Activated CD8-positive, alpha-beta T cell treated with anti-CD3 and anti-CD28 coated beads for 36 hours (primary cell): ENCODE measurements around the gene SLFN12L. TPM values are rescaled to one million over a fixed set of nuclear protein-coding genes. Genes with fewer than 3 reads are reported as not detected.

Experiments used
- ATAC-seq: fragments of 200-7000 bp; cut with Tn5 transposase; one replicate; pipeline ENCODE4 v1.10.0; 2021; ENCODE audit warnings: mild to moderate bottlenecking, moderate library complexity
- CTCF ChIA-PET: fragments of 350-600 bp; sonication (Branson Sonifier 250); formaldehyde crosslinking; loops from one replicate; lab custom pipeline; 2021; ENCODE audit warnings: antibody characterized with exemption; lab: Charles Lee
- POLR2A ChIA-PET: fragments of 350-600 bp; sonication (Branson Sonifier 250); formaldehyde crosslinking; loops from one replicate; lab custom pipeline; 2021; ENCODE audit warnings: antibody characterized with exemption; lab: Charles Lee
- DNase-seq: peaks from one replicate; pipeline ENCODE4 v3.0.0-alpha.2; 2020
- H3K27ac Mint-ChIP-seq: one replicate; pipeline ENCODE4 v1.8.0; 2021; ENCODE audit warnings: mild to moderate bottlenecking, mixed read lengths
- H3K27me3 Mint-ChIP-seq: one replicate; pipeline ENCODE4 v1.8.0; 2021; ENCODE audit warnings: mixed read lengths
- H3K36me3 Mint-ChIP-seq: one replicate; pipeline ENCODE4 v1.8.0; 2021; ENCODE audit warnings: low read depth, mixed read lengths
- H3K4me1 Mint-ChIP-seq: one replicate; pipeline ENCODE4 v1.8.0; 2021; ENCODE audit warnings: low read depth, mixed read lengths
- H3K4me3 Mint-ChIP-seq: one replicate; pipeline ENCODE4 v1.8.0; 2021; ENCODE audit warnings: mild to moderate bottlenecking, moderate library complexity, mixed read lengths
- H3K9me3 Mint-ChIP-seq: one replicate; pipeline ENCODE4 v1.8.0; 2021; ENCODE audit warnings: mixed read lengths
- CTCF ChIP-seq: fragments of 200-600 bp; IDR thresholded peaks from one replicate; pipeline ENCODE4 v1.8.0; 2022; ENCODE audit warnings: antibody characterized with exemption, mild to moderate bottlenecking
- intact Hi-C: fragments of 100-400 bp; cut with micrococcal nuclease; formaldehyde crosslinking; loops from one replicate; pipeline ENCODE4 v1.10.0; 2022
- total RNA-seq, 2 experiments: library from RNA; stranded (reverse); gene quantifications; one replicate each; pipeline ENCODE4 v1.2.3, GENCODE V29; 2021

SLFN12L gene
- total RNA-seq, 2 experiments from 2014 or later: 41.7 to 42.5 TPM

- peaks cover 5% of the 10 kb centered on the region for H3K36me3 Mint-ChIP-seq
- TF ChIP-seq CTCF: no peak
- intact Hi-C loops: no loop called here
- no peaks in the 10 kb centered on the region for H3K27me3 Mint-ChIP-seq
- CTCF ChIA-PET: interaction anchor here (1.0 to 1.6 kb wide), 3 partner anchors 10 to 115 kb away, joined by 3 to 5 read pairs (median 5); no protein-coding TSS in a partner anchor
- peak overlapping the region; percentile 28 for H3K27ac Mint-ChIP-seq
- ATAC-seq: no peak
- H3K4me1 Mint-ChIP-seq: peaks cover 36% of the 10 kb centered on the region
- H3K4me3 Mint-ChIP-seq: no peak overlapping the region
- POLR2A ChIA-PET: interaction anchor here (0.8 to 1.0 kb wide), 2 partner anchors 65 to 109 kb away, joined by 3 to 4 read pairs; partner anchors contain the start of gene SLFN12L
- no peak for DNase-seq
- H3K9me3 Mint-ChIP-seq: no peaks in the 10 kb centered on the region
Measured at GRCh38 chr17:35428229-35428628, 109.2 kb downstream of the SLFN12L start.

GRCh38 chr17:35423761-35424160 is 113.7 kb downstream of the SLFN12L start:
- Mint-ChIP-seq H3K36me3 (peaks cover 5% of the 10 kb centered on the region), H3K4me1 (peaks cover 13% of the 10 kb centered on the region), H3K4me3 (no peak overlapping the region), H3K27me3 (no peaks in the 10 kb centered on the region), H3K9me3 (no peaks in the 10 kb centered on the region), H3K27ac (no peak overlapping the region)
- no peak for TF ChIP-seq CTCF
- ATAC-seq (no peak), DNase-seq (no peak)
- ChIA-PET CTCF (no interaction called here), POLR2A (interaction anchor here (0.6 to 1.4 kb wide), 2 partner anchors 51 to 228 kb away, joined by 3 to 4 read pairs; partner anchors contain the start of gene SLFN11)
- intact Hi-C loops: no loop called here

Other genes with a start within 250 kb of the SLFN12L start
- 100 to 1,000 TPM in 1 of 2 experiments, 10 to 100 TPM in 1; 95.8 to 106 TPM for gene SLFN11, start 164.1 kb downstream of the SLFN12L start, total RNA-seq
- 1 to 10 TPM; 5.1 to 6.3 TPM for gene SLFN12, start 105.2 kb downstream of the SLFN12L start, total RNA-seq
- 10 to 100 TPM; 39.9 to 41.8 TPM for gene SLFN13, start 88.9 kb downstream of the SLFN12L start, total RNA-seq
- under 1 TPM in 1 of 2 experiments, not detected in 1; 0.11 TPM for gene SLFN14, start 23.1 kb upstream of the SLFN12L start, total RNA-seq
- 1 to 10 TPM; 5.1 to 5.6 TPM for gene PEX12, start 40.9 kb upstream of the SLFN12L start, total RNA-seq
- 100 to 1,000 TPM; 157 to 161 TPM for gene AP2B1, start 49.6 kb upstream of the SLFN12L start, total RNA-seq
- gene RASL10B, start 194.0 kb upstream of the SLFN12L start, total RNA-seq: 1 to 10 TPM; 1.9 to 2.3 TPM
- gene GAS2L2, start 215.6 kb upstream of the SLFN12L start, total RNA-seq: under 1 TPM; 0.27 to 0.34 TPM
- not detected for gene C17orf50, start 223.2 kb upstream of the SLFN12L start, total RNA-seq